Activated T-cell treated with anti-CD3 and anti-CD28 coated beads, Interleukin-2, amount 50 U/mL, for 1 hour (primary cell): ENCODE results near the gene HSCB.
"Not testable (repeated sequence)": the region's sequence is repeated elsewhere in the genome, so short reads cannot be mapped to it uniquely, and the experiment has no call there.

Source experiments
- DNase-seq: peaks from one replicate; pipeline ENCODE4 v3.0.0-alpha.2; 2020

The HSCB gene, protein sequence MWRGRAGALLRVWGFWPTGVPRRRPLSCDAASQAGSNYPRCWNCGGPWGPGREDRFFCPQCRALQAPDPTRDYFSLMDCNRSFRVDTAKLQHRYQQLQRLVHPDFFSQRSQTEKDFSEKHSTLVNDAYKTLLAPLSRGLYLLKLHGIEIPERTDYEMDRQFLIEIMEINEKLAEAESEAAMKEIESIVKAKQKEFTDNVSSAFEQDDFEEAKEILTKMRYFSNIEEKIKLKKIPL

DNA sequence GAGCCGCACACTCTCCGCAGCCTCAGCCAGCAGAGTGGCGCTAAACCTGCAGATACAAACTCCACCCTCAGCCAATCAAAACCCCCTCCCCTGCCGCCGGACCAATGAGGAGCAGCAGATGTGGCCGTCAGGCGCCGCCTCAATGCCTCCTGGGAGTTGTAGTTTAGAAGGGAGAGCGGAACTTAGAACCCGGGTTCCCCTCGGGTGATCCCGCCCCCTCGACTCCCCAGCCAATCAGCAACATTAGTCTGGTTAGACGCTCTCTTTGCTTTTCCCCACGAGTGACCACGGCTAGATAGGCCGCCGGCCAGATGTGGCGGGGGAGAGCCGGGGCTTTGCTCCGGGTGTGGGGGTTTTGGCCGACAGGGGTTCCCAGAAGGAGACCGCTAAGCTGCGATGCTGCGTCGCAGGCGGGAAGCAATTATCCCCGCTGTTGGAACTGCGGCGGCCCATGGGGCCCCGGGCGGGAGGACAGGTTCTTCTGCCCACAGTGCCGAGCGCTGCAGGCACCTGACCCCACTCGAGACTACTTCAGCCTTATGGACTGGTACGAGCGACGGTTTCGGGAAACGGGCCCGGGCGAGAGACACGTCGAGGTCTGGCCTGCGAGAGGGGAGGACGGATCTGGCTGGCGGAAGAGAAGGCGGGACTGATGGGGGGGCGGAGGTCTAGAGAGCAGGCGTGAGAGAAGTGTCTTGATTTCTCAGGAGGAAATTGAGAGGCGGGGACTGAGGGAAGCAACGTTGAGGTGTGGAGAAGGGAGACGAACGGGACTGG, at the start of gene HSCB, which contains the start of gene CHEK2:
HSCB (plus strand) TSS at position 255 of the 777 bp plus-strand sequence; CDS start at position 312, 57 bp downstream.
CHEK2 (minus strand) TSS at position 36 of the 777 bp plus-strand sequence. CDS start 7,099 bp downstream, outside the sequence.
- peak; percentile 92 for DNase-seq

GRCh38 chr22:28693041-28693760, 48.6 kb upstream of the HSCB start:
- not testable (repeated sequence) for DNase-seq

GRCh38 chr22:28702891-28703290, 38.9 kb upstream of the HSCB start:
- DNase-seq, result no peak

DNA sequence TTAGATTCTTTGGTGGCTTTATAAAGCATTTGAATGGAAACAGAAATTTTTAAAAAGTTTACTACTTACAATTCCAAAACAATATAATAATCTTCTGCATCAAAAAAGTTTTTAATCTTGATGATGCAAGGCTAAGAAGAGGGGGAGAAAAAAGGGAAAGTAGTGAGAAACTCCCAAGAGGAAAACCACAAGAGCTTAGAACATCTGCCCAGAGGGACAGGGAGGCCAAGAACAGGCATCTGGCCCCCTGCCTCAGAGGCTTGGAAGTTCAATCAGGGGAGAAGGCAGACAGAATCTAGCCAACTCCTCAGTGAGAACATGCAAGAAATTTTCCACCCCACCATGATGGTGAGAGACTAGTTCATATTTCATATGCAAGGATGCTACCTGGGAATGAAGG, 38.4 kb upstream of the HSCB start:
- DNase-seq, result no peak

- DNase-seq, result no peak
Measured at GRCh38 chr22:28706845-28707244, 35.0 kb upstream of the HSCB start.

GRCh38 chr22:28710107-28710506, 31.7 kb upstream of the HSCB start:
- no peak for DNase-seq

- no peak for DNase-seq
Measured at GRCh38 chr22:28710576-28711191, 31.2 kb upstream of the HSCB start.

GRCh38 chr22:28711341-28711740, 30.5 kb upstream of the HSCB start:
- DNase-seq, result no peak

GRCh38 chr22:28711820-28712777, 29.7 kb upstream of the HSCB start:
- no peak for DNase-seq

DNA sequence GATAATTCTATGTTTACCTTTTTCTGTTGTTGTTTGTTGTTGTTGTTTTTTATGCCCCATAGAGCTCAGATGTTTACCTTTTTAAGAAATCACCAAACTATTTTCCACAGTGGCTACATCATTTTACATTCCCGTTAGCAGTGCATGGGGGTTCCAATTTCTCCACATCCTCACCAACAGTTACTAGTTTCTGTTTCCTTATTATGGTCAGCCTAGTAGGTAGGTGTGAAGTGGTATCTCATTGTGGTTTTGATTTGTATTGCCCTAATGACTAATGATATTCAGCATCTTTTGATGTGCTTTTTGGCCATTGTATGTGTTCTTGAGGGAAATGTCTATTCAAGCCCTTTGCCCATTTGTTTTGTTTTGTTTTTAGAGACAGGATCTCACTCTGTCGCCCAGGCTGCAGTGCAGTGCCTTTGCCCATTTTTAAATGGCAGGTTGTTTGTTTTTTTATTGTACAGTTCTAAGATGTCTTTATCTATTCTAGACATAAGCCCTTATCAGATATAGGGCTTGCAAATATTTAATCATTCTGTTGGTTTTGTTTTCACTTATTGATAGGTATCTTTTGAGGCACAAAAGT, 27.7 kb upstream of the HSCB start:
- no peak for DNase-seq

DNA sequence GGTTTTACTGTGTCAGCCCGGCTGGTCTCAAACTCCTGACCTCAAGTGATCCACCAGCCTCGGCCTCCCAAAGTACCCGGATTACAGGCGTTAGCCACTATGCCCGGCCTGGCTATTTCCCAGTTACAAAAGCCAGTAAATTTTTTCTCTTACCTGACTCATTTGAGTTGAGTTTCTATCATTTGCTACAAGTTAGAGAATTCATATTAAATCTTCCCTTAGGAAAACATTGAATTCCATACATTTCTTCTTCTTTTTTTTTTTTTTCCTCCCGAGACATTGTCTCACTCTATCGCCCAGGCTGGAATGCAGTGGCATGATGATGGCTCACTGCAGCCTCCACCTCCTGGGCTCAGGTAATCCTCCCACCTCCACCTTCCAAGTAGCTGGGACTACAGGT, 26.2 kb upstream of the HSCB start:
- DNase-seq, result no peak

DNA sequence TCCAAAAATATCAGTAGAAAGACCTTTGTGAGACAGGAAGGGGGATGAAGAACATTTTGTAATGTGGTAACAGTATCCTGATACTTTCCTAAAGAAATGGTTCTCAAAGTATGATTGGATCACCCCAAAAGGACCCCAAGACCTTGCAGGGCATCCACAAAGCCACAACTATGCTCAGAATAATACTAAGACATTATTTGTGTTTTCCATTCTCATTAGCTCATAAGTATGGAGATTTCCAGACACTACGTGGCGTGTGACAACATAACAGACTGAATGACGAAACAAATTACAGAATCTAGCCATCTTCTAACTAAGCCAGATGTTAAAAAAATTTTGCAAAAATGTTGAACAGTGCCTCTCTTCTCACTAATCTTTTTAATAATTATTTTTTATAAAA, 25.2 kb upstream of the HSCB start:
- DNase-seq, result no peak

DNA sequence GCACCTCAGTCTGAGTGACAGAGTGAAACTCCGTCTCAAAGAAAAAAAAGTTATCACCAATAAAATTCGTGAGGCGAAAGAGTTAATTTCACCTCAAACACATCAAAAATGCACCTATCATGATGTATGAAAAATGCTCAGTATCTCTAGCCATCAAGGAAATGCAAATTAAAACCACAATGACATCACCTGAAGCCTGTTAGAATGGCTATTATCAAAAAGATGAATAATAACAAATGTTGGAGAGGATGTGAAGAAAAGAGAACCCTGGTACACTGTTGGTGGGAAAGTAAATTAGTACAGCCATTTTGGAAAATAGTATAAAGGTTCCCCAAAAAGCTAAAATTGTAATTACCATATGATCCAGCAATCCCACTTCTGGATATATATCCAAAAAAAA, 23.8 kb upstream of the HSCB start:
- DNase-seq, result no peak

DNA sequence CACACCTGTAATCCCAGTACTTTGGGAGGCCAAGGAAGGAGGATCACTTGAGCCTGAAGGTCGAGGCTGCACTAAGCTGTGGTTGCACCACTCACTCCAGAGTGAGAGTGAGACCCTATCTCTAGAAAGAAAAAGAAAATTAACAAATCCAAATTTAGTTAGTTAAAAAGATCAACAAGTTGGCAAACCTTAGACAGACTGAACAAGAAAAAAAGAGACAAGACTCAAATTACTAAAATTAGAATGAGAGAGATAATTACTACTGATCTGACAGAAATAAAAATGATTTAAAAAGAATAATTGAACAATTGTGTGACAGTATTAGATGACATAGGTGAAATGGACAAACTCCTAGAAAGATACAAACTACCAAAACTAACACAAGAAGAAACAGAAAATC, 13.8 kb upstream of the HSCB start:
- DNase-seq, result no peak

GRCh38 chr22:28728621-28729313, 13.1 kb upstream of the HSCB start:
- DNase-seq, result no peak

DNA sequence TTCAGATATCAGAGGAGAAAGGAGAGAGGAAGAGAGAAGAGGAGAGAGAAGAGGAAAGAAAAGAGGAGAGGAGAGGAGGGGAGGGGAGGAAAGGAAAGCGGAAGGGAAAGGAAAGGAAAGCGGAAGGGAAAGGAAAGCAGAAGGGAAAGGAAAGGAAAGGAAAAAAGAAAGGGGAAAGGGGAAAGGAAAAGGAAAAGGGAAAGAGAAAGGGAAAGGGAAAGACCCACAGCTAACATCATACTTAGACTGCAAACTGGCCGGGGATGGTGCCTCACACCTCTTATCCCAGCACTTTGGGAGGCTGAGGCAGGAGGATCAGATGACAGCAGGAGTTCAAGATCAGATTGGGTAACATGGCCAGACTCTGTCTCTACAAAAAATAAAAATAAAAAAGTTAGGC, 11.7 kb upstream of the HSCB start:
- no peak for DNase-seq

DNA sequence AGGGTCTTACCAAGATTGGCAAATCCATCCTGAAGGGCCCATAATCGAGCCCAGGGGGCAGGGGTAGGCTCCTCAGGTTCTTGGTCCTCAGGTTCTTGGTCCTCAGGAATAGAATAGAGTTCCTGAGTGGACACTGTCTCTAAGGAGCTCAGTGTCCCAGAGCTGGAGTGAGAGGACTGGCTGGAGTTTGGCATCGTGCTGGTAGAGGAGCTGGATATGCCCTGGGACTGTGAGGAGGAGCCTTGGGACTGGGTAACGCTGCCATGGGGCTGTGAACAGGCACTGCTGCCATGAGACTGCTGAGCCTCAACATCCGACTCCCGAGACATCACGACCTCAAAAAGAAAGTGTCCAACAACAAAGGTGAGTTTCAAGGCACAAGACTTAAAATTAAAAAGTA, 7.4 kb upstream of the HSCB start:
- no peak for DNase-seq

- DNase-seq, result no peak
Measured at GRCh38 chr22:28736301-28737155, 5.3 kb upstream of the HSCB start.

GRCh38 chr22:28737701-28738100, 4.1 kb upstream of the HSCB start:
- DNase-seq, result no peak

DNA sequence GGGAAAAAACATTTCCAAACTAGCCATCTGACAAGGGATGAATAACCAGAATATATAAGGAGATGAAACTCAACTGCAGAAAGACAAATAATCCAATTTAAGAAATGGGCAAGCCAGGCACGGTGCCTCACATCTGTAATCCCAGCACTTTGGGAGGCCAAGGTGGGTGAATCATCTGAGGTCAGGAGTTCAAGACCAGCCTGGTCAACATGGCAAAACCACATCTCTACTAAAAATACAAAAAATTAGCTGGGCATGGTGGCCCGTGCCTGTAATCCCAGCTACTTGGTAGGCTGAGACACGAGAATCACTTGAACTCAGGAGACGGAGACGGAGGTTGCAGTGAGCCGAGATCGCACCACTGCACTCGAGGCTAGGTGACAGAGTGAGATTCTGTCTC, 3.0 kb upstream of the HSCB start:
- DNase-seq, result not testable (repeated sequence)
